GM18868 (cell line): Measurements from ENCODE around the gene AP5Z1.
"Not testable (repeated sequence)": the region's sequence is repeated elsewhere in the genome, so short reads cannot be mapped to it uniquely, and the experiment has no call there.

Experiments
- ATAC-seq: cut with Tn5 transposase; IDR thresholded peaks from one replicate; pipeline ENCODE4 v1.9.1; 2021; ENCODE audit warnings: mild to moderate bottlenecking, moderate library complexity; ENCODE audit not compliant: unreplicated experiment

The AP5Z1 gene

GRCh38 chr7:4800926-4801838 lies 25.8 kb downstream of the AP5Z1 start:
- no peak for ATAC-seq

GRCh38 chr7:4801839-4802231 lies 26.4 kb downstream of the AP5Z1 start:
- no peak for ATAC-seq

DNA sequence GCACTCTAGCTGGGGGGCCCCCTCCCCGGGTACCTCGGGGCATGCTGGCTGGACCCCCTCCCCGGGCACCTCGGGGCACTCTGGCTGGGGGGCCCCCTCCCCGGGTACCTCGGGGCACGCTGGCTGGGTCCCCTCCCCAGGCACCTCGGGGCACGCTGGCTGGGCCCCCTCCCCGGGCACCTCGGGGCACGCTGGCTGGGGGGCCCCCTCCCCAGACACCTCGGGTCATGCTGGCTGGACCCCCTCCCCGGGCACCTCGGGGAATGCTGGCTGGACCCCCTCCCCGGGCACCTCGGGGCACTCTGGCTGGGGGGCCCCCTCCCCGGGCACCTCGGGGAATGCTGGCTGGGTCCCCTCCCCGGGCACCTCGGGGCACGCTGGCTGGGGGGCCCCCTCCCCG lies 27.2 kb downstream of the AP5Z1 start:
- not testable (repeated sequence) for ATAC-seq

GRCh38 chr7:4803397-4804241 lies 28.2 kb downstream of the AP5Z1 start:
- ATAC-seq, result no peak

GRCh38 chr7:4805110-4805983 lies 29.9 kb downstream of the AP5Z1 start:
- ATAC-seq, result no peak

GRCh38 chr7:4805984-4806300 lies 30.5 kb downstream of the AP5Z1 start:
- ATAC-seq, result no peak

DNA sequence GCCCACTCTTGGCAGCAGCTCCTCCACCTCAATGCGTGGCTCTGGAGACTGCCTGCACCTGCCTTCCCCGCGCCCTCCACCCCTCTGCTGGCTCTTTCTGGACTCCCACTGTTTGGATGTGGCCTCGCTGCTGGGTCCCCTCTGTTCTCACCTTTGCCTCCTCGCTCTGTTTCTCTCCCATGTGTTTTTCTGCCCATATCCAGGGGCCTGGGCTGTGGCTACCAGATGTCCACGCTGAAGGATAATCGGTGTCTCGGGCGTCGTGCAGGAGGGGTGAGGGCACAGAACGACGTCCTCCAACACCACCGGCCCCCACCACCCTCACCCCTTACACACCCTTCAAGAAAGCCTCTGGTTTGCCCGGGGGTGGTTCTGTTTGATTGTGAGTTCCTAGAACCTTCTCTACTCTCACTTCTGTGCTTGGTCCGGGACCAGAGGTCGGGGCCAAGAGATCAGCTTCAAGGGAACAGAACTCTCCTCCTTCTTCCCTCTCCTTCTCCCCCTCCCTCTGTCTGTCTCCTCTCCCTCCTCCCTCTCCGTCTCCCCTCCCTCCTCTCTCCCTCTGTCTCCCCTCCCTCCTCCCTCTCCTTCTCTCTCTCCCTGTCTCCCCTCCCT lies 31.7 kb downstream of the AP5Z1 start:
- ATAC-seq, result no peak

- ATAC-seq, result no peak
Observed at GRCh38 chr7:4807598-4808016, 32.2 kb downstream of the AP5Z1 start.

DNA sequence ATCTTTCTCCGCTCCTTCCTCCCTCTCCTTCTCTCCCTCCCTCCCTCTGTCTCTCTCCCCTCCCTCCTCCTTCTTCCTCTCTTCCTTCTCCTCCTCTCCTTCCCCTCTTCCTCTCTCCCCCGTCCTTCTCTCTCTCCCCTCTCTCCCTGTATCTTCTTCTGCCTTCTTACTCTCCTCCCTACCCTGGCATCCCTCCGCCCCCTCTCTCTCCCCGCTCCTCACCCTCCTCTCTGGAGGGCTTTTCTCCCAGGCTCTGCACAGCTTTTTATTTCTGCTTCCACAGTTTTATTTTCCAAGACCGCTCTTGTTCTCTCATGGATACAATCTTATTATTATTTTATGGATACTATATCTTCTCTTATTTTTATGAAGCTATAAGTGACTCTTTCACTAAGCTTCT lies 32.6 kb downstream of the AP5Z1 start:
- ATAC-seq, result no peak

DNA sequence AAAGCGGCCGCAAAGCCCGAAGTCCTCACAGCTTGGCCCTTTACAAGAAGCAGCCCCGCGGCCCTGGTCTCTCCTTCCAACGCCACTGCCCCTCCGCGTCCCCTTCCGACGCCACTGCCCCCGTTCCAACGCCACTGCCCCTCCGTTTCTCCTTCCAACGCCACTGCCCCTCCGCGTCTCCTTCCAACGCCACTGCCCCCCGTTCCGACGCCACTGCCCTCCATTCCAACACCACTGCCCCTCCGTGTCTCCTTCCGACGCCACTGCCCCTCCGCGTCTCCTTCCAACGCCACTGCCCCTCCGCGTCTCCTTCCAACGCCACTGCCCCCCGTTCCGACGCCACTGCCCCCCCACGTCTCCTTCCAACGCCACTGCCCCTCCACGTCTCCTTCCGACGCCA lies 33.1 kb downstream of the AP5Z1 start:
- no peak for ATAC-seq

GRCh38 chr7:4809091-4809591 lies 33.7 kb downstream of the AP5Z1 start:
- no peak for ATAC-seq

DNA sequence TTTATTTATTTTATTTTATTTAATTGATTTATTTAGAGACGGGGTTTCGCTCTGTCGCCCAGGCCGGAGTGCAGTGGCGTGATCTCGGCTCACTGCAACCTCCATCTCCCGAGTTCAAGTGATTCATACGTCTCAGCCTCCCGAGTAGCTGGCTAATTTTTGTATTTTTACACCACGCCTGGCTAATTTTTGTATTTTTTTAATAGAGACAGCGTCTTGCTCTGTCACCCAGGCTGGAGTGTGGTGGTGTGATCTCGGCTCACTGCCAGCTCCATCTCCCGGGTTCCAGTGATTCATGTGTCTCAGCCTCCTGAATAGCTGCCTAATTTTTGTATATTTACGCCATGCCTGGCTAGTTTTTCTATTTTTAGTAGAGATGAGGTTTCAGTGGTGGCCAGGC lies 34.2 kb downstream of the AP5Z1 start:
- no peak for ATAC-seq

- ATAC-seq, result no peak
Observed at GRCh38 chr7:4814433-4814832, 39.0 kb downstream of the AP5Z1 start.

- no peak for ATAC-seq
Observed at GRCh38 chr7:4815121-4815520, 39.7 kb downstream of the AP5Z1 start.

DNA sequence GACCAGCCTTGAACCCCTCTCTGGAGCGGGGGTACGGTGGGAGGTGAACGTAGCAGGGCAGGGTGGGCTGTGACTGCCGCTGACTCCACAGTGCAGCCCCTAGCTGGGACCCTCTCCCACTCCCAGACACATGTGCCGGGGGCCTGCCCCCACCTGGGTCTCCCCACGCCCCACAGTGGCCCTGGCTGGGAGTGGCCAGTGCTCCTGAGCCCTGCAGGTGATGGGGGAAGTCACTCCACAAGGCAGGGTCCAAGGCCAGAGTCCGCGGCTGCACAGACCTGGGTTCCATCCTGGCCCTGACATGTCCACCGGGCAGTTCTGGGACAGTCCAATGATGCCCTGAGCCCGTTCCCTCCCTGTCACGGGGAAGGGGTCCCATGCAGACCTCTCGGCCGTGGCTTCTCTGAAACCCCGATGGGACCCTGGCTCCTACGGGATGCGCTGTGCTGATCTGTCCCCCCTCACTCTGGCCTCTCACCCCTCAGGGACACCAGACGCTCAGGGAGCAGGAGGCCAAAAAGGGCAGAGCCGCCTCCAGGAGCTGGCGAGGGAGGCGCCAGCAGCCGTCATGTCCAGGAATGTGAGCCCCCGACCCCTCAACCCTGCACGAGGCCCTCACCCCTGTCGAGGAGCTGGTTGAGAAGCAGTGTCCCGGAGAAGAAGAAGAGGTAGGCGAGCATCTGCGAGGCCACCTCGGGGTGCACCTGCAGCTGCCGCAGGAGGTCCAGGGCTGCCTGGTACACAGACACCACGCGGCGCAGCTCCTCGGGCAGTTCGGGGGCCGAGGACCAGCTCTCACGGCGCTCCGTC lies 40.4 kb downstream of the AP5Z1 start:
- no peak for ATAC-seq

GRCh38 chr7:4816419-4817080 lies 41.1 kb downstream of the AP5Z1 start:
- no peak for ATAC-seq

GRCh38 chr7:4817178-4817901 lies 41.9 kb downstream of the AP5Z1 start:
- no peak for ATAC-seq

GRCh38 chr7:4818000-4818794 lies 42.8 kb downstream of the AP5Z1 start:
- ATAC-seq, result no peak
